GM12878 (cell line): ENCODE measurements around the gene GNPTAB. TPM values are rescaled to one million over a fixed set of nuclear protein-coding genes. Genes with fewer than 3 reads are reported as not detected.

Experiments
- ATAC-seq: fragments of 200-7000 bp; cut with Tn5 transposase; 3 replicates; pipeline ENCODE4 v1.9.1; 2020; ENCODE audit warnings: mild to moderate bottlenecking, moderate library complexity
- BruUV-seq: library from RNA; stranded (reverse); fragments of 400-500 nt; replicated peaks from 2 replicates; lab custom pipeline; 2021; lab: Mats Ljungman, UMichigan
- CTCF ChIA-PET: fragments of 300-600 bp; sonication (Branson Sonifier 250); formaldehyde crosslinking; extraction: SDS; loops from one replicate; lab custom pipeline; 2021; ENCODE audit warnings: inconsistent platforms; lab: Yijun Ruan, JAX
- POLR2A ChIA-PET: fragments of 350-600 bp; formaldehyde crosslinking; extraction: SDS; loops from one replicate; lab custom pipeline; 2021; ENCODE audit warnings: inconsistent platforms; lab: Charles Lee
- RAD21 ChIA-PET: fragments of 300-600 bp; sonication (Branson Sonifier 250); formaldehyde crosslinking; loops from one replicate; lab custom pipeline; 2023; ENCODE audit warnings: antibody characterized with exemption; ENCODE audit not compliant: unreplicated experiment; lab: Charles Lee
- SMC1A ChIA-PET: fragments of 300-600 bp; sonication (Branson Sonifier 250); formaldehyde crosslinking; loops from one replicate; lab custom pipeline; 2023; ENCODE audit not compliant: unreplicated experiment, uncharacterized antibody; lab: Charles Lee
- DNase-seq: peaks from one replicate; pipeline ENCODE4 v3.0.0-alpha.2; 2011; ENCODE audit warnings: low read depth, low spot score
- FAIRE-seq: peaks from 3 replicates; lab custom pipeline; 2011; peaks lifted over from hg19 to GRCh38; lab: Jason Lieb, UNC
- H2AFZ ChIP-seq: 2 replicates; pipeline ENCODE4 v1.6.0; 2011; ENCODE audit warnings: low read depth, low read length, control low read depth; ENCODE audit not compliant: control insufficient read depth
- H3K27ac ChIP-seq: 2 replicates; pipeline ENCODE4 v1.5.1; 2011; ENCODE audit warnings: control low read depth; ENCODE audit not compliant: control insufficient read depth, insufficient read depth
- H3K27me3 ChIP-seq, 2 experiments: replicated peaks in 1 of 2; 2 replicates each; pipeline versions ENCODE4 v1.6.0 to v1.6.1; 2011; ENCODE audit warnings: low read length in 1 of 2; ENCODE audit not compliant: control insufficient read depth in 2 of 2, insufficient read depth in 2 of 2
- H3K36me3 ChIP-seq, 2 experiments: 2 replicates each; pipeline ENCODE4 v1.5.1; 2011; ENCODE audit warnings: low read length in 1 of 2; ENCODE audit not compliant: control insufficient read depth in 2 of 2, insufficient read depth in 2 of 2
- H3K4me1 ChIP-seq: 2 replicates; pipeline ENCODE4 v1.6.1; 2011; ENCODE audit warnings: mild to moderate bottlenecking, low read length, moderate library complexity, mixed read lengths; ENCODE audit not compliant: control insufficient read depth, insufficient read depth
- H3K4me2 ChIP-seq: 2 replicates; pipeline ENCODE4 v1.6.0; 2011; ENCODE audit warnings: control low read depth; ENCODE audit not compliant: control insufficient read depth, insufficient read depth
- H3K4me3 ChIP-seq: fragments of 200-600 bp; sonication (generic); 2 replicates; pipeline ENCODE4 v1.5.1; 2016
- H3K79me2 ChIP-seq: 2 replicates; pipeline ENCODE4 v1.6.0; 2011; ENCODE audit warnings: low read length; ENCODE audit not compliant: control insufficient read depth, insufficient read depth
- H3K9ac ChIP-seq: 2 replicates; pipeline ENCODE4 v1.8.0; 2011; ENCODE audit warnings: low read length, control low read depth, mixed read lengths; ENCODE audit not compliant: control insufficient read depth, insufficient read depth
- H3K9me3 ChIP-seq: replicated peaks from 3 replicates; pipeline ENCODE4 v1.5.1; 2011; ENCODE audit warnings: mild to moderate bottlenecking, low read length; ENCODE audit not compliant: control insufficient read depth, insufficient read depth
- H4K20me1 ChIP-seq: 2 replicates; pipeline ENCODE4 v1.6.0; 2011; ENCODE audit not compliant: control insufficient read depth, insufficient read depth
- BACH1 ChIP-seq: fragments of 450-650 bp; IDR thresholded peaks from 2 replicates; pipeline ENCODE4 v1.6.1; 2017; ENCODE audit warnings: mild to moderate bottlenecking, borderline replicate concordance
- BHLHE40 ChIP-seq, 2 experiments: fragments of 450-650 bp in 1 of 2; IDR thresholded peaks; 2 replicates each; pipeline ENCODE4 v1.6.1; 2011 to 2017; ENCODE audit warnings: low read depth in 2 of 2, borderline replicate concordance in 1 of 2, improper control_type of control experiment in 1 of 2, low read length in 1 of 2, mild to moderate bottlenecking in 1 of 2
- CBFB ChIP-seq: IDR thresholded peaks from 2 replicates; pipeline ENCODE4 v1.6.1; 2016; ENCODE audit warnings: antibody characterized with exemption, low read depth
- CBX5 ChIP-seq: sonication (generic); IDR thresholded peaks from 2 replicates; pipeline ENCODE4 v1.6.1; 2016; ENCODE audit warnings: low read depth, moderate library complexity, mild to moderate bottlenecking, inconsistent platforms
- HCFC1 ChIP-seq: fragments of 150-350 bp; IDR thresholded peaks from 2 replicates; pipeline ENCODE4 v1.6.1; 2014; ENCODE audit warnings: low read length
- HDAC2 ChIP-seq: fragments of 200-600 bp; sonication (generic); IDR thresholded peaks from 2 replicates; pipeline ENCODE4 v1.6.1; 2017
- IKZF1 ChIP-seq: fragments of 450-650 bp; conservative IDR thresholded peaks from 2 replicates; pipeline ENCODE4 v1.6.1; 2017; ENCODE audit warnings: antibody characterized with exemption, mild to moderate bottlenecking
- IKZF2 ChIP-seq, 2 experiments: fragments of 450-650 bp; IDR thresholded peaks; 2 replicates each; pipeline ENCODE4 v1.6.1; 2017; ENCODE audit warnings: mild to moderate bottlenecking in 2 of 2, moderate library complexity in 2 of 2
- IRF3 ChIP-seq: fragments of 450-650 bp; IDR thresholded peaks from 2 replicates; pipeline ENCODE4 v1.6.1; 2014; ENCODE audit warnings: mild to moderate bottlenecking
- MYB ChIP-seq: fragments of 150-350 bp; IDR thresholded peaks from 2 replicates; pipeline ENCODE4 v1.6.1; 2014; ENCODE audit warnings: mild to moderate bottlenecking, low read depth, low read length, borderline replicate concordance
- NR2C2 ChIP-seq: IDR thresholded peaks from 2 replicates; pipeline ENCODE4 v1.6.1; 2011; ENCODE audit warnings: borderline replicate concordance, low read depth; ENCODE audit not compliant: control insufficient read depth, insufficient read length
- PAX5 ChIP-seq: IDR thresholded peaks from 2 replicates; pipeline ENCODE4 v1.6.1; 2011; ENCODE audit warnings: low read depth, low read length, borderline replicate concordance
- WRNIP1 ChIP-seq: IDR thresholded peaks from 2 replicates; pipeline ENCODE4 v1.6.1; 2011; ENCODE audit warnings: low read depth, low read length, improper control_type of control experiment, borderline replicate concordance
- WGBS: methylation state at CpG from one replicate; pipeline ENCODE4 v1.1.6; 2016; ENCODE audit warnings: low lambda C conversion rate; ENCODE audit not compliant: insufficient replicate concordance, insufficient coverage; ENCODE audit errors: missing lambda C conversion rate; 5-methylcytosine and 5-hydroxymethylcytosine counted together
- in situ Hi-C: fragments of 300-500 bp; cut with MboI; formaldehyde crosslinking; loops from 9 replicates; pipeline ENCODE4 v1.14.3; 2018; ENCODE audit warnings: mixed read lengths
- intact Hi-C: fragments of 100-400 bp; cut with micrococcal nuclease; formaldehyde crosslinking; loops from one replicate; pipeline ENCODE4 v1.14.2; 2022; ENCODE audit not compliant: unreplicated experiment
- polyA plus RNA-seq, 11 experiments: library from polyadenylated mRNA; depleted of rRNA in 4 of 11; unstranded in 6 of 11; stranded (reverse) in 5 of 11; fragments of >200 nt; fragmentation: Nextera tagmentation in 4 of 11; fragmentation: Illumina TruSeq in 1 of 11; extraction: Ambion mirVana in 4 of 11; extraction: Trizol in 1 of 11; gene quantifications; 1 replicate in 1 of 11; 2 replicates in 10 of 11; pipeline versions ENCODE4 v1.2.1 to v1.2.3, GENCODE V29; 2011 to 2016; ENCODE audit warnings: inconsistent platforms in 2 of 11, missing spikeins in 2 of 11, low read depth in 1 of 11
- total RNA-seq, 4 experiments: library from RNA; depleted of rRNA in 3 of 4; stranded (reverse); fragments of >200 nt in 3 of 4; fragmentation: Illumina TruSeq in 1 of 4; extraction: Trizol in 1 of 4; gene quantifications; 2 replicates each; pipeline versions ENCODE4 v1.2.1 to v1.2.3, GENCODE V29; 2013 to 2021
- TF ChIP-seq, protein P1 (sequence below): IDR thresholded peaks from 2 replicates; pipeline ENCODE4 v1.6.1; 2012; ENCODE audit warnings: low read depth, low read length, improper control_type of control experiment

Gene GNPTAB
- total and polyA plus RNA-seq, 10 of the 15 experiments (the other 5 are each of a cell fraction or from before 2014, with no cell fraction given): 9.8 to 38.9 (median 35.3) TPM

- ChIA-PET POLR2A (interaction anchor here (0.5 to 1.5 kb wide), 3 partner anchors 15 to 43 kb away, joined by 3 to 4 read pairs (median 4); no protein-coding TSS in a partner anchor), SMC1A (interaction anchor here (0.6 to 1.2 kb wide), 4 partner anchors 8 to 152 kb away, joined by 3 to 4 read pairs (median 3); no protein-coding TSS in a partner anchor), RAD21 (interaction anchor here (1.7 kb wide), 1 partner anchor 11 kb away, joined by 5 read pairs; no protein-coding TSS in a partner anchor), CTCF (interaction anchor here (0.8 to 3.2 kb wide), 4 partner anchors 9 to 65 kb away, joined by 3 to 14 read pairs (median 6); no protein-coding TSS in a partner anchor)
- Histone ChIP-seq H3K4me3 (no peak overlapping the region), H3K79me2 (no peaks in the 10 kb centered on the region), H3K9me3 (no peaks in the 10 kb centered on the region), H3K4me2 (no peak overlapping the region), H3K9ac (no peak overlapping the region), H3K27ac (no peak overlapping the region), H4K20me1 (no peaks in the 10 kb centered on the region), H2AFZ (no peak overlapping the region), H3K4me1 (no peaks in the 10 kb centered on the region), H3K27me3 (no peaks in the 10 kb centered on the region), H3K36me3 (peaks cover 7% of the 10 kb centered on the region in 2 experiments; a peak in 3 of 4 replicates)
- DNase-seq (no peak), FAIRE-seq (no peak), ATAC-seq (no peak)
- TF ChIP-seq HCFC1 (no peak), WRNIP1 (no peak)
- intact Hi-C loops: no loop called here
- in situ Hi-C loops: no loop called here
- BruUV-seq: no TSS peak
- 90% methylated on average over 1 of the region's 1 CpG for WGBS
Measured at GRCh38 chr12:101784376-101784775, 46.4 kb downstream of the GNPTAB start.

DNA sequence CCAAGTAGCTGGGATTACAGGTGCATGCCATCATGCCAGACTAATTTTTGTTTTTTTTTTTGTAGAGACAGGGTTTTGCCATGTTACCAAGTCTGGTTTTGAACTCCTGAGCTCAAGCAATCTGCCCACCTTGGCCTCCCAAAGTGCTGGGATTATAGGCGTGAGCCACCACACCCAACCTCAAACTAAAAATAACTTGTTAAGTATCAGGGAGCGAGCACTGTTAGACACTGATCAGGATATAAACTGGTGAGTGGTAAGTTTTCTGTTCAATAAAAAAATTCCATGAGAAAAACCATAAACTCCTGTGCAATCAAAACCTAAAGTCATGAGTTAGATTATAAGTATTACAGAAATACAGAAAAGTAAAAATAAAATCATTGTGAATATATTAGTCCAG, 46.9 kb downstream of the GNPTAB start:
- H3K27ac ChIP-seq: no peak overlapping the region
- intact Hi-C loops (no loop called here), in situ Hi-C loops (no loop called here)
- no peak for ATAC-seq
- peaks cover 2 to 4% of the 10 kb centered on the region in 2 experiments; a peak in 2 of 4 replicates for H3K36me3 ChIP-seq
- BruUV-seq: no TSS peak
- FAIRE-seq: no peak
- H3K9ac ChIP-seq: no peak overlapping the region
- ChIA-PET CTCF (interaction anchor here (0.5 to 3.2 kb wide), 7 partner anchors 9 to 981 kb away, joined by 3 to 14 read pairs (median 4); no protein-coding TSS in a partner anchor), SMC1A (interaction anchor here (0.6 to 1.2 kb wide), 2 partner anchors 9 to 43 kb away, joined by 3 read pairs; no protein-coding TSS in a partner anchor), POLR2A (interaction anchor here (0.7 to 1.5 kb wide), 3 partner anchors 15 to 38 kb away, joined by 3 read pairs; no protein-coding TSS in a partner anchor), RAD21 (interaction anchor here (1.0 to 1.3 kb wide), 2 partner anchors 46 to 54 kb away, joined by 3 read pairs; no protein-coding TSS in a partner anchor)
- WGBS: 74% methylated on average over 2 of the region's 2 CpGs
- H3K79me2 ChIP-seq: no peaks in the 10 kb centered on the region
- no peak overlapping the region for H3K4me2 ChIP-seq
- no peaks in the 10 kb centered on the region for H3K4me1 ChIP-seq
- no peaks in the 10 kb centered on the region for H3K27me3 ChIP-seq
- H3K4me3 ChIP-seq: no peak overlapping the region
- no peak for DNase-seq
- H2AFZ ChIP-seq: no peak overlapping the region
- no peaks in the 10 kb centered on the region for H4K20me1 ChIP-seq
- H3K9me3 ChIP-seq: no peaks in the 10 kb centered on the region
- no peak for TF ChIP-seq IKZF2 (IDR thresholded peaks at IDR 0.05)
- TF ChIP-seq BHLHE40 (IDR thresholded peaks at IDR 0.05; ENCODE audit: borderline replicate concordance in 1 of 2, low read depth in 2 of 2, low read length in 1 of 2): no peak
- TF ChIP-seq CBFB: no peak
- TF ChIP-seq, protein P1, sequence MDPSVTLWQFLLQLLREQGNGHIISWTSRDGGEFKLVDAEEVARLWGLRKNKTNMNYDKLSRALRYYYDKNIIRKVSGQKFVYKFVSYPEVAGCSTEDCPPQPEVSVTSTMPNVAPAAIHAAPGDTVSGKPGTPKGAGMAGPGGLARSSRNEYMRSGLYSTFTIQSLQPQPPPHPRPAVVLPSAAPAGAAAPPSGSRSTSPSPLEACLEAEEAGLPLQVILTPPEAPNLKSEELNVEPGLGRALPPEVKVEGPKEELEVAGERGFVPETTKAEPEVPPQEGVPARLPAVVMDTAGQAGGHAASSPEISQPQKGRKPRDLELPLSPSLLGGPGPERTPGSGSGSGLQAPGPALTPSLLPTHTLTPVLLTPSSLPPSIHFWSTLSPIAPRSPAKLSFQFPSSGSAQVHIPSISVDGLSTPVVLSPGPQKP: no peak
- no peak for TF ChIP-seq BACH1
- TF ChIP-seq IKZF1: no peak
- TF ChIP-seq CBX5: no peak
- TF ChIP-seq MYB: no peak
- TF ChIP-seq HDAC2: no peak
- no peak for TF ChIP-seq NR2C2
- TF ChIP-seq PAX5: no peak
- no peak for TF ChIP-seq IRF3
